PC-9 (cell line): ENCODE results near the gene ITPKB.

ENCODE experiments used
- EZH2 ChIP-seq: fragments of 200-600 bp; sonication (generic); IDR thresholded peaks from 2 replicates; pipeline ENCODE4 v1.8.0; 2017; ENCODE audit warnings: antibody characterized with exemption, low read depth
- TF ChIP-seq, protein P1 (sequence below): fragments of 200-600 bp; sonication (generic); conservative IDR thresholded peaks from 2 replicates; pipeline ENCODE4 v1.6.1; 2017; ENCODE audit warnings: mixed run types, antibody characterized with exemption, mild to moderate bottlenecking, moderate library complexity

DNA sequence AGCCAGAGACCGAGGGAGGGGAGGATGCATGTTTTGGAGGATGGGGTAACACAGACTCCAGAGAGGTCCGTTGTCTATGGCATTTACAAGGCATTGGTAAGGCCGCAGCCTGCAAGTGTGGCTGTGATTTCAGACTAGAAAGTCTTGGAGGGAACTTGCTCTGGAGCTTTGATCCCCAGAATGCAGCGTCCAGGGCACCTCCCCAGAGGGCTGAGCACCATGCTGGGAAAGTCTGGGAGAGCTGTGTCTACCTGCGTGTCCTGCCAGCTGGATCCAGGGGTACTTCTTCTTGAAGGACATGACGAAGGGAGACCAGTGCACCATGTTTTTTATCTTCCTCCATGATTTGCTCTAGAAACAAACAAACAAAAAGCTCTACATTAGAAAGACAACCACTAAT, 90.7 kb downstream of the ITPKB start:
- no peak for TF ChIP-seq EZH2
- TF ChIP-seq, protein P1, sequence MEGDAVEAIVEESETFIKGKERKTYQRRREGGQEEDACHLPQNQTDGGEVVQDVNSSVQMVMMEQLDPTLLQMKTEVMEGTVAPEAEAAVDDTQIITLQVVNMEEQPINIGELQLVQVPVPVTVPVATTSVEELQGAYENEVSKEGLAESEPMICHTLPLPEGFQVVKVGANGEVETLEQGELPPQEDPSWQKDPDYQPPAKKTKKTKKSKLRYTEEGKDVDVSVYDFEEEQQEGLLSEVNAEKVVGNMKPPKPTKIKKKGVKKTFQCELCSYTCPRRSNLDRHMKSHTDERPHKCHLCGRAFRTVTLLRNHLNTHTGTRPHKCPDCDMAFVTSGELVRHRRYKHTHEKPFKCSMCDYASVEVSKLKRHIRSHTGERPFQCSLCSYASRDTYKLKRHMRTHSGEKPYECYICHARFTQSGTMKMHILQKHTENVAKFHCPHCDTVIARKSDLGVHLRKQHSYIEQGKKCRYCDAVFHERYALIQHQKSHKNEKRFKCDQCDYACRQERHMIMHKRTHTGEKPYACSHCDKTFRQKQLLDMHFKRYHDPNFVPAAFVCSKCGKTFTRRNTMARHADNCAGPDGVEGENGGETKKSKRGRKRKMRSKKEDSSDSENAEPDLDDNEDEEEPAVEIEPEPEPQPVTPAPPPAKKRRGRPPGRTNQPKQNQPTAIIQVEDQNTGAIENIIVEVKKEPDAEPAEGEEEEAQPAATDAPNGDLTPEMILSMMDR = no peak
